GM18907 (cell line): ENCODE measurements around the gene CAP2.
"Not testable (repeated sequence)": the region's sequence is repeated elsewhere in the genome, so short reads cannot be mapped to it uniquely, and the experiment has no call there.

Source experiments
- ATAC-seq: cut with Tn5 transposase; IDR thresholded peaks from one replicate; pipeline ENCODE4 v1.9.1; 2021; ENCODE audit warnings: mild to moderate bottlenecking, moderate library complexity; ENCODE audit not compliant: unreplicated experiment

CAP2 gene

DNA sequence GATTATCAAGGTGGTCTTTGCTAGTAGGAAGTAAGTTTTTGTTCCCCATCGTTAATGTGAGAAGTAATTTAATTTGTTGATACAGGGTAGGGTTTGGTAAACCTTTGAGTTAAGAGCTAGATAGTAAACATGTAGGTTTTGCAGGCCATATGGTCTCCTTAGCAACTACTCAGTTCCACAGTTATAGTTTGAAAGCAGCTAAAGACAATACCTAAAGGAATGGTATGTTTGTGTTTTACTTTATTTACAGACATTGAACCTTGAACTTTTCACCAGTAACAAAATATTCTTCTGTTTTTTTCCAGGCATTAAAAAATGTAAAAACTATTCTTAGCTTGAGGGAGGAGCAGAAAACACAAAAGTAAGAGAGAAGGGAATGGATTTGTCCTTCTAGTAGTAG lies 1.7 kb downstream of the CAP2 start:
- no peak for ATAC-seq

DNA sequence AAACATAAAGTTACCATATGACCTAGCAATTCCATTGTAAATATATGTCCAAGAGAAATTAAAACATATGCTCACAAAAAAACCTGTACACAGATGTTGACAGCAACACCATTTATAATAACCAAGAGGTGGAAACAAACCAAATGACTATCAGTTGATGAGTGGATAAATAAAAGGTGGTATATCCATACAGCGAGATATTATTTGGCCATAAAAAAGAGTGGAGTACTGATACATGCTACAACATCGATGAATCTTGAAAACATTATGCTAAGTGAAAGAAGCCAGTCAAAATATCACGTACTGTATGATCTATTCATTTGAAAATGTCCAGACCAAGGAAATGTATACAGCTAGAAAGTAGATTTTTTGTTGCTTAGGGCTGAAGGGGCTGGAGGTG lies 2.9 kb downstream of the CAP2 start:
- no peak for ATAC-seq

DNA sequence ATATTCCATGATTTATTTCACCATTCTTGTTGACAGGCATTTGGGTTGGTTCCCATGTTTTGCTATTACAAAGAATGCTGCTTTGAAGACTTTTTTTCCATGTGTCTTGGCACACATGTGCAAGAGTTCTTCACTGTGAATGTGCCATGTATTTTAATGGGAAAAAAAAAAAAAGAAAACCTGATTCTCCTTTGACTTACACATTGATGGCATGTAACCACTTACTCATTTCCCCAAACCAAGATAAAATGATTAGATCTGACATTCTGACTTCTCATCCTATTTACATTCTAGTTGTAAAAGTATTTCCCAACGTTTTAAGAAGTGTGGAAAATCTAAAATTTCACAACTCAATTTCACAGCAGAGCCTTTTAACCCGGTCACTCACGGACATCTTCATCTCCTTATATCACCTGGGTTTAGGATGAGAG lies 4.4 kb downstream of the CAP2 start:
- ATAC-seq = no peak

DNA sequence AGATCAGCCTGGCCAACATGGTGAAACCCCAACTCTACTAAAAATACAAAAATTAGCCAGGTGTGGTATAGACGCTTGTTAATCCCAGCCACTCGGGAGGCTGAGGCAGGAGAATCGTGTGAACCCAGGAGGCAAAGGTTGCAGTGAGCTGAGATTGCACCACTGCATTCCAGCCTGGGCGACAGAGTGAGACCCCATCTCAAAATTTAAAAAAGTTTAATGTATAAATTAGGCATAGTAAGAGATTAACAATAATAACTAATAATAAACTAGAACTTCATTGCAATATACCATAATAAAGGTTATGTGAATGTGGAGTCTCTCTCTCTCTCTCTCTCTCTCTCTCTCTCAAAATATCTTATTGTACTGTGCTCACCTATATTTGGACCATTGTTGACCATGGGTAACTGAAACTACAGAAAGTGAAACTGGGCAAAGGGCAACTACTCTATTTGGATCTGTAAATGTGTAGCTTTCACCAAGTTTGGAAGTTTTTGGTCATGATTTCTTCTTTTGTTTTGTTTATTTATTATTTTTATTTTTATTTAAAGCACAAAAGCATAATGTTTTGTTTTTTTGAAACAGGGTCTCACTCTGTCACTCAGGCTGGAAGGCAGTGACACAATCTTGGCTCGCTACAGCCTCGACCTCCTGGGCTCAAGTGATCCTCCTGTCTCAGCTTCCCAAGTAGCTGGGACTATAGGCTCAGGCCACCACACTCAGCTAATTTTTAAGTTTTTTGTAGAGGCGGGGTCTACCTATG lies 12.0 kb downstream of the CAP2 start:
- ATAC-seq = not testable (repeated sequence)

DNA sequence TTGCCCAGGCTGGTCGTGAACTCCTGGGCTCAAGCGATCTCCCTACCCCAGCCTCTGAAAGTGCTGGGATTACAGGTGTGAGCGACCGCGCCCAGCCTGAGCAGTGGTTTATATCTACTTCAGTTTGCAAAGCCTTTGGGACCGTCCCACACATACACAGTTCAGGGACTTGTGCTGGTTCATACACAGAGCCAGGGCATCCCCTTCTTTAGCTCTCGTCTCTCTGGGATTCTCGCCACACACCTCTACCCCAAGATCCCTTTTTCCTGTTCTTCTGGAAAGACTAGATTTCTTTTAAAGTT lies 12.5 kb downstream of the CAP2 start:
- ATAC-seq = no peak

DNA sequence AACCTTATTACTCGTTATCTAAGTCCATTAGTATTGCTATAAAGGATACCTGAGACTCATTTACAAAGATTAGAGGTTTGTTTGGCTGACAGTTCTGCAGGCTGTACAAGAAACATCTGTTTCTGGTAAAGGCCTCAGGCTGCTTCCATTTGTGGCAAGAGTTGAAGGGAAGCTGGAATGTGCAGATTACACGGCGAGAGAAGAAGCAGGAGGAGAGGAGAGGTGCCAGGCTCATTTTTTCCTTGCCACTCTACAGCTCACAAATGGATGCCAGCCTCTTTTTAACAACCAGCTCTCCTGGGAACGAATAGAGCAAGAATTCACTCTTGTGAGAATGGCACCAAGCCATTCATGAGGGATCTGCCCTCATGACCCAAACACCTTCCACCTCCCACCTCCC lies 14.7 kb downstream of the CAP2 start:
- no peak for ATAC-seq

DNA sequence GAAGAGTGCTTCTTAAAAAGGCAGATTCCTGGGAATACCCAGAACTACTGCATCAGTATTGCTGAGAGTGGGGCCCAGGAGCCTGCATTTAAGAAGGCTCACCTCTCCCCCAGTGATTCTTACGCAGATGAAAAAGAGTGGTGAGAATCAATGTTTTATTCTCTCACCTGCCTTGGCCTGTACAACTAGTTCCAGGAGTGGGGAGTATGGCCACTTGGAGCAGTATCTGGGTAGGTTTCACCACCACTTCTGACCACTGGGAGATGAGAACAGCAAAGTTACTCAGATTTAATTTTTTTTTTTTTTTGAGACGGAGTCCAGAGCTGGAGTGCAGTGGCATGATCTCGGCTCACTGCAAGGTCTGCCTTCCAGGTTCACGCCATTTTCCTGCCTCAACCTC lies 16.9 kb downstream of the CAP2 start:
- ATAC-seq = no peak

DNA sequence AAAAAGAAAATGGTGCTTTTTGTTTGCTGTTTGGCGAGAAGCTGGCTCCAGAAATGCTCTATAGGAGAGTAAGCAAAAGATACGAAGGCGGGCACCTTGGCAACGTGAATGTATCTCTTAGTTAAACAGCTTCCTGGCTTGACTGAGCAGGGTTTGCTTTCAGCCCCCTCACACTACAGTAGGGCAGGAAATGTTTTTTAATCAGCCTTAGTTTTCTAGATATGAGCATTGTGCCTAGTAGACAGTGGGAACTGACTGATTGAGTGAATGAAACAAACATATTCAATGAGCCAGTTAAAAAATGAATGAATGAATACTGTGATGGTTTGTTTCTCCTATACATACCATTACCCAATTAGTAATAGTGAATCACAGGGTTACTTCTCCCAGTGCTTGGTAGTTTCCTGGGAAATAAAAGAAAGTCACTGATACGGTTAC lies 19.9 kb downstream of the CAP2 start:
- no peak for ATAC-seq

DNA sequence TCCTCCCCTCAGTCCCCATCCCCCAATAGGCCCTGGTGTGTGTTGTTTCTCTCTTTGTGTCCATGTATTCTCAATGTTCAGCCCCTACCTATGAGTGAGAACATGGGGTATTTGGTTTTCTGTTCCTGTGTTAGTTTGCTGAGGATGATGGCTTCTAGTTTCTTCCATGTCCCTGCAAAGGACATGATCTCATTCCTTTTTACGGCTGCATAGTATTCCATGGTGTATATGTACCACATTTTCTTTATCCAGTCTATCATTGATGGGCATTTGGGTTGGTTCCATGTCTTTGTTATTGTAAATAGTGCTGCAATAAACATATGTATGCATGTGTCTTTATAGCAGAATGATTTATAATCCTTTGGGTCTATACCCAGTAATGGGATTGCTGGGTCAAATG lies 21.0 kb downstream of the CAP2 start:
- not testable (repeated sequence) for ATAC-seq

DNA sequence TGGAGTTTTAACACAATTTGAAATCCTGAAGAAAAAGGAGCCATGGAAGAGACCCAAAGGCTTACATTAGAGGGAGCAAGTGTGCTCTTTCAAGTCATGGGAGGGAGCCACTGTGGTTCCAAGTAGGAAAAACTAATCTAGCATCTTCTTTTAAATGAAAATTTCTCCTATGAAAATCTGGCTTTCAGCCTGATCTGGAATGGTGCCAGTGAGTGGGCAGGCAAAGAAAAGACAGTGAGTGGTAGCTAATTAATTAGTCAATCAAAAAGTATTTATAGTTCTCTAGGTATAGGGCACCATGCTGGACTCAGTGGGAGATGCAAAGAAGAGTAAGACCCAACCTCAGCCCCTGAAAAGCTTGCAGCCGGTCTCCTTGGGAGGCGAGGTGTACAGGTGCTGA lies 21.9 kb downstream of the CAP2 start:
- ATAC-seq = no peak

DNA sequence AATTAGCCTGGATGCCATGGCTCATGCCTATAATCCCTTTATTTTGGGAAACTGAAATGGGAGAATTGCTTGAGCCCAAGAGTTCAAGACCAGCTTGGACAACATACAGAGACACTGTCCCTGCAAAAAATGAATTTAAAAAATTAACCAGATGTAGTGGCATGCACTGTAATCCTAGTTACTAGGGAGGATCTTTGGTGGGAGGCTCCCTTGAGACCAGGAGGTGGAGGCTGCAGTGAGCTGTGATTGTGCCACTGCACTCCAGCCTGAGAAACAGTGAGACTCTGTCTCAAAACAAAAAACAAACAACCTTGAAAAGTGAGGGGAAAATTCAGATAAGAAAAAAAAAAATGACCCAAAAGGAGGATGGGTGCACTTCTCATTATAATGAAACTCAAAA lies 23.4 kb downstream of the CAP2 start:
- ATAC-seq = no peak

DNA sequence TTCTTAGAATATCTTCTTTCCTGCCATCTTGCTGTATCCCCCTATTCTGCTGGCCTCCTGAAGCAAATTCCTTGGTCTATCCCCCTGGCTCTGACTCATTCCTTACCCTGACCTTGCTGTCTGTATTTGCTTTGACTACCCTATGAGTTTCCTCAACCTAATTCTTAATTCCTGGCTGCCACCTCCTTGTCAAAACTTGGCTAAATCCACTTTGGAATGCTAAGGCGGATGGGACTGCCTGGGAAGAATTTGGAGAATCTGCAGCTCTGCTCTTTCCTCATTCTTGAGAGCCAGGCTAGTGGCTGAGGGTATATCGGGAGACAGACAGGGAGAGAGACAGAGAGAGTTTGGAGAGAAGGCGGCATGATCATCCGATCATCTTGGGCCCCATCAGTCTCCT lies 24.4 kb downstream of the CAP2 start:
- ATAC-seq = no peak

DNA sequence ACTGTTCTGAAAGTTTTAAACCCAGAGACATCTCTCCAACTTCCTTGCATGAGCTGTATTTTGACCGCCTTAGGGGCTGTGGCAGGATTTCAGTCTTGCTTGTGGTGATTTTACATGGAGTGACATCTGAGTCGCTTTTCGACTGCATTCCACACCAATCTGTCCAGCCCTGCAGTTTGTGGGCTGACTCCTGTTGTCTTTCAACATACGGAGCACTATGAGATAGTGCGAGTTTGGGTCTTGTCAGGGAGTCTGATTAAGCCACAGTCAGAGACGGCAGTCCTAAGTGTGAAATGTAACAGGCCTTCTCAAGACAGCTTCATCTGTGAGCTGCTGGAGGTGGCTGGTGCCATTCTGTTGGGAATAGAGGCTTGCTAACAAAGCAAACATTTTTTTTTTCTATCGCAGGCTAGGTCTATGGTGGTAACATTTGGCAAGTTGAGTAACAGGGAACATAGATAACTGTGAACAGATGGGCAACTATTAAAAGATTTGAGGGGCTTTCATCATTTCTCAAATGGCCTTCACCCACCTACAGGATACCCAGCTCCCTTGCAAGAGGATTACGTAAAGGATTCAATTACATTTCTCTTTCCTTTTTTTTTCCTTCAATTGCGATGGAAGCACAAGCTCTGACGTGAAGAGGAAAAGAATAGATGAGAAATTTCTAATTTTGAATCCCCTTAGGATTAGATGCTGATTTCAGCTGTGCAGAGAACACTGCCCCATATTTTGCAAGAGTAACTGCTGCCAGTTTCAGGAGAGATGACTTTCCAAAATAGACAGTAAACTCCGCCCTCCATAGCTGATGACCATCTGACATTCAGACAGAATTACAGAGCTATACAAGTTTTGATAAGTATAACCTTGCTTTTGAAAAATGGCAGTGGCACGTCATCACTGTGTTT lies 25.1 kb downstream of the CAP2 start:
- no peak for ATAC-seq

DNA sequence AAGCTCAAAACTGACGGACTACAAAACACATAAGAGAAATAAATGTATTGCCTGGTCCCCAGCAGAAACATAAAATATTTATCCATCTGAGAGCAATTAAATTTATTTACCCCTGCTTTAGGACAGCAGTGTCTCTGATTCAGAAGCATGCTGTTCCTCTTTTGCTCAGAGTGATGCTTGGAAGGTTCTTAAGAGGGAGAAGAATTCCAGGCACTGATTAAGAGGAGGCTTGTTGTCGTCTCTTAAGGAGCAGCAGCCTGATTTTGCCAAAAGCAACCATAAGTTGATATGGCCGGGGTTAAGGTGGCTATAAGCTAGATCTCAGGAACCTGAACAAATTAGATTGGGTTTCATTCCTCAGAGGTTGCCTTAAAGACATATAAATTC lies 25.8 kb downstream of the CAP2 start:
- no peak for ATAC-seq

DNA sequence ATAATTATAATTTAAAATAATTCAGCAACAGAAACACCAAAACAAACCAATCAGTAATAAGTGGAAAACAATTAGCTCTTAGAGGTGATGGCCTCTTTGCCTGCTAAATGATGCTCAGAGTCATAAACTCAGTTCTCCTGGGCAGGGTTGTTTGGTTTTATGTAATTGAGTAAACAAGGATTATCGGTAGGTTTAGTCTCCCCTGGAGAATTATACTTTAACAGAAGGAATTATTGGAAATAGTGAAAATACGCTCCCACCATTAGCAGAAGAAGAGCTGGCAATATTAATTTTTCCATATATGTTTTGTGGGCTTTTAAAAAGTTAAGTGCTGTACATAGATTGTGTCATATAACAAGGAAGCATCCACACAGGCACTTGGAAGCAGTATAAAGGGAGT lies 27.0 kb downstream of the CAP2 start:
- no peak for ATAC-seq

DNA sequence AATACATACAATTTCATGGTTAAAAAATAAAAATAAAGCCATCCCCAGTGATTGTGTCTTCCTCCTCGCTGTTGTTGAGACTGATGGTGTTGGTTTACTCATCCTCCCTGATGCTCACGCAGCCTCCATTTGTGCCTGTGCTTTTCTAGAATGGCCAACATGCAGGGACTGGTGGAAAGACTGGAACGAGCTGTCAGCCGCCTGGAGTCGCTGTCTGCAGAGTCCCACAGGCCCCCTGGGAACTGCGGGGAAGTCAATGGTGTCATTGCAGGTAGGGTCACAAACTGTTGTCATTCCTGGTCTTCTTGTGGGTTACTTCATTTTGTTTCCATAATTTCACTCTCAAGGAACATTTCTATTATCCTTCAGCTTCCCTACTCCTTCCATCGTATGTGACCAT lies 28.0 kb downstream of the CAP2 start:
- ATAC-seq = no peak

DNA sequence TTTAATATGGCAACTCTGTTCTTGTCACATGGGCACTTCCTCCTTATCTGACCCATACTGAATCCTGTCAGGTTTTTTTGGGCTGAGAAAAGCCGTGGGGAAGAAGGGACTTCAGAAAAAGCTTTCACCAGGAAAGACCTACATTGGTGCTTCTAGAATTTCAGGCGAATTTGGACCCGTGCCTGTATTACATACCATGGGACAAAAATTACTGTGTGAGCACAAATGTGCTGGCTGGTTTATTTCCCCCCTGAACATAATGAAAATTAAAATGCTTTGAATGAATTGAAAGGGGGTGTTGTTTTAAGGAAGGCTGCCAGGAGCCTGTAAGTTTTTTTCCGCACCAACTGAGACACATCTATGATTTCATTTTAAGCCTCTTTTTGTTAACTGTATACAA lies 29.6 kb downstream of the CAP2 start:
- ATAC-seq = no peak

DNA sequence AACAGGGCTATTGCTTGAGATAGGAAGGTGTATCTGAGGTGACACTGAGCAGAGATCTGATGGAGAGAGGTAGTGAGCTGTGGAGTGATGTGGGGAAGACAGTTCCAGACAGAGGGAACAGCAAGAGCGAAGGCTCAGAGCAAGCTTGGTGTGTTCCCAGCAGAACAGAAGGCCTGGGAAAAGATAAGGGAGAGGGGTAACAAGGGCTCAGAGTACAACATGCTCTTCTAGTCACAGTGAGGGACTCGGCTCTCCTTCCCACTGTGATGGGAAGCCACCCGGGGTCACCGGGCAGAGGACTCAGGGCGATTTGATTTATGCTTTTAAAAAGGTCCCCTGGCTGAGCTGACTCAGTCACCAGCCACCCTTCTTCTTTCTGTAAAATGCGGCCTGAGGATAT lies 33.7 kb downstream of the CAP2 start:
- ATAC-seq = no peak

DNA sequence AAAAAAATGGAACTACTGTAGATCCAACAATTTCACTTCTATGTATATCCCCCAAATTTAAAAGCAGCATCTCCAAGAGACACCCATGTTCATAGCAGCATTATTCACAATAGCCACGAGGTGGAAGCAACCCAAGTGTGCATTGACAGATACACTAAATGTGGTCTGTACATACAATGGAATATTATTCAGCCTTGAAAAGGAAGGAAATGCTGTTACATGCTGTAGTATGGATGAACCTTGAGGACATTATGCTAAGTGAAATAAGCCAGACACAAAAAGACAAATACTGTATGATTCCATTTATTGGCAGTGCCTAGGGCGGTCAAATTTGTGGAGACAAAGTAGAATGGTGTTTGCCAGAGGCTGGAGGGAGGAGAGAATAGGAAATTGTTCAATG lies 34.2 kb downstream of the CAP2 start:
- no peak for ATAC-seq

DNA sequence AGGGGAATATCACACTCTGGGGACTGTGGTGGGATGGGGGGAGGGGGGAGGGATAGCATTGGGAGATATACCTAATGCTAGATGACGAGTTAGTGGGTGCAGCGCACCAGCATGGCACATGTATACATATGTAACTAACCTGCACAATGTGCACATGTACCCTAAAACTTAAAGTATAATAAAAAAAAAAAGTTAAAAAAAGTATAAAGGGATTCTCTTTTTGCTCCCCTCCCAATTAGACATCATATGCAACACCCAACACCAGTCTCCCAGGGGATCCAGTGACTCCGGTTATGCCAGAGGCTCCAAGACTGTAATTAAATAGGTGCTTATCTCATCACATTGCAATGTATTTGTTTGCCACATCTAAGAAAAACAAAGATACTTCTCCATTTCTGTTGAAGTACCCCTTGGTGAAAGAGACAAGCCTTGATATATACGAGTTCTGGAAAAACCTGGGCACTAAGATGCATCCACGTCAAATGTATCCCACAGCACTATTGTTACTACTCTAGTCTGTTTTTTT lies 35.3 kb downstream of the CAP2 start:
- not testable (repeated sequence) for ATAC-seq

DNA sequence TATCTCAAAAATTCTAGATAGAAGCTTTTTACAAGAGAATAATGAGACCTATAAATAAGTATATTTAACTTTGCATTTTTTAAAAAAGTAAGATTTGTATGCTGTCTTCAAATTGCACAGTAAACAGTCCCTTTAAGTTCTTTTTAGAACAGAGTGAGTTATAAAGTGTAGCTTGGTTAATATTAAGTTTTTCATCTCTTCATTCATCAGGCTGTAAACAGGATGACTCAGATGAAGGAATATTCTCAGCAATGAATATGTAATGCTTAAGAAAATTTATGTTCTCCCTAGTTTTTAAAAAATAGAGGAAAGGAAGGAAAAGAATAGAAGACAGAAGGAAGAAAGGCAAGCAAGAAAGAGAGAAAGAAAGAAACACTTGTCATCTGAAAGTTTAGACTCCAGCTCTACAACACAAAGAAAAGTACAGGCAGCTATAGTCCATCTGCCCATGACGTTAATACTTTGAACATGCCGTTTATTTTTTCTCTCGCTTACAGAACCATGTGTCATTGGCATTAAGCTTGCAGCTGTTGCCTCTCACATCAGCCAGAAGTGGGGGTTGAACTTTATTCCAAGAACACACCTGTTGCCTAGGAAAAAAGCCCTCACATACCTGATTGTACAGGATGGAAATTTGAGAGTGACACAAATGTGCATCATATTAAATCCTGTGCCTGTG lies 36.1 kb downstream of the CAP2 start:
- ATAC-seq = no peak

DNA sequence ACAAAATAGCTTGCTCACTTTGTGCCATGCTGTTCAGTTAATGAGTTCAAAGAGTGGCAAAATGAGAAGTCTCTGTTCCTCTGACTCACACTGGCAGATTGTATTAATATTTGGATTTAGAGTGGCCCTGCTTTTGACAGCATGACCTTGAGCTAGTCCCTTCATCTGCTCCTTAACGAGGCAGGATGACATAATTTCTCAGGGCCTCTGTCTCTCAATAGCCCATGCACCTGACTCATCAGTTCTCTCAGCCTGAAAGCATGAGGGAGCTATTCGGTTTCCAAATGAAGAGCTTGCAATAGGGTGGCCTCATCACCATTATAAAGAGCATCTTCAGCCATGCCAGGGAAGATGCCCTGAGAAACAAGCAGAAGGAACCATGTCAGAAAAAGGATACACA lies 38.2 kb downstream of the CAP2 start:
- no peak for ATAC-seq
